GM18511 (cell line): ENCODE data around the gene CYYR1.

Experiments
- ATAC-seq: cut with Tn5 transposase; IDR thresholded peaks from one replicate; pipeline ENCODE4 v1.9.1; 2021; ENCODE audit warnings: mild to moderate bottlenecking, moderate library complexity; ENCODE audit not compliant: unreplicated experiment

The CYYR1 gene

GRCh38 chr21:26572702-26573381 lies at the start of gene CYYR1:
Gene CYYR1, minus strand, starts transcription at chr21:26573286. Its CDS starts 346 bp downstream, at chr21:26572940.
- no peak for ATAC-seq

- ATAC-seq = no peak
These were observed 44.1 kb upstream of the CYYR1 start for GRCh38 chr21:26617176-26617575.

DNA sequence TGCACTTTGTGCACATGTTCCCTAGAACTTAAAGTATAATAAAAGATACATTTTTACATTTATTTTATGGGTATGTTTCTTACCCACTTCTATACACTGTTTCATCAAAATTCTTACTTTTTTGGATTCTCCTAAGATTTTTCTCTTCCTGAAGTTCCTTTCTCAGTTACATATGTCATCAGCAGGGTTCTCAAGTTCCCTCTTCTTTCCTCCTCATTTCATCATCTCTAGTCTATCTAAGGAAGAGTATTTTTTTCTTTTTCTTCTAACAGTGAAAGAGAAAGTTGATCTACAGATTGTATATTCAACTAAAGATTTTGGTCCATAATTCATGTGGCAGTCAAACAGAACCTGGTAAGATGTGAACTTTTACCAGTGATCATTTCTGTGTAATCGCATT lies 41.2 kb upstream of the CYYR1 start:
- no peak for ATAC-seq

GRCh38 chr21:26599261-26599660 lies 26.2 kb upstream of the CYYR1 start:
- no peak for ATAC-seq

- no peak for ATAC-seq
These were observed 24.9 kb upstream of the CYYR1 start for GRCh38 chr21:26597981-26598380.

- ATAC-seq = no peak
These were observed 23.9 kb upstream of the CYYR1 start for GRCh38 chr21:26597031-26597430.

GRCh38 chr21:26595971-26596370 lies 22.9 kb upstream of the CYYR1 start:
- no peak for ATAC-seq

- no peak for ATAC-seq
These were observed 20.7 kb upstream of the CYYR1 start for GRCh38 chr21:26593800-26594199.

DNA sequence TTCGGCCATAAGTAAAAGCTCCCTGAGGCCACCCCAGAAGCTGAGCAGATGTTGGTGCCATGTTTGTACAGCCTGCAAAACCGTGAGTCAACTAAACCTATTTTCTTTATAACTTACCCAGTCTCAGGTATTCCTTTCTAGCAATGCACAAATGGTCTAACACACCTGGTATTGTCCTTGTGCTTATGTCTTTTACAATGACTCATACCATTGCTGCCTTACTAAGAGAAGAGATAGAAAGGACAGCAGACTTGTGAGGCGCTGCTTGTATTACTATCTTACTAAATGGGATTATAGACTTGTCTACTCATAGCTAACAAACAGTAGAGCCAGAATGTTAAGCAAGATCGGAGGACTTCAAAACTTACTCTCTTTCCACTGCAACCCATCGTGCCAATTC lies 18.5 kb upstream of the CYYR1 start:
- no peak for ATAC-seq

DNA sequence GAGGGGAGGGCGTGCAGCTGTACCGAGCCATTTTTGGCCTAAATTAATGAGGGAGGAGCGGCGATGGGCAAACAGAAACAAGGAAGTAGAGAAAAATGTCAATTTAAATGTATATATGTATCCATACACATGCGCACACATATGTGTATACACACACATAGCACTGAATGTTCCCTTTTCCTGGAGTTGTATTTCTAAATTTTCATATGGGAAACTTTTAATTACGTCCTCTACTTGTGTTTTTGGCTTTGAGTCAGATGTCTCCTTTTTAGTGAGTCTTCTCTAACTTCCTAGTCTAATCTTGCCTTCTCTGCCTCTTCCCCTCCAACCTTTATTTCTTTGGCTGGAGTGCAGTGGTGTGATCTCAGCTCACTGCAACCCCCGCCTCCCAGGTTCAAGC lies 15.4 kb upstream of the CYYR1 start:
- no peak for ATAC-seq

GRCh38 chr21:26587736-26588201 lies 14.7 kb upstream of the CYYR1 start:
- ATAC-seq = no peak

GRCh38 chr21:26583769-26584168 lies 10.7 kb upstream of the CYYR1 start:
- ATAC-seq = no peak

DNA sequence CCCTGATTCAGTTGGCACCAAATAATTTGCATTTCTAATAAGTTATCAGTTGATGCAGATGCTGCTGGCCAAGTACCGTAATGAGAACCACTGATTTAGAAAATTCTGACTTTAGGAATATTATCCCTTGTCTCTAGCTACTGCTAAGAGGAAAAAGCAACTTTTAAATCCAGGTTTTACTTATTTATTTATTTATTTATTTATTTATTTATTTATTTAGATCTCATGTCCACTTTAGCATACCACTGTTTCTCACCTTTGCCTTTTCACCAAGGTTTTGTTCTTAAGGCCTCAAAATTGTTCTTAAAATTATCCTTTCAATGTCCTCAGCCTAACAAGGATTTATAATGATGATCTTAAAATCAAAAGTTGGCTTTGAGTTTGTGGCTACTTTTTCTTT lies 8.7 kb upstream of the CYYR1 start:
- no peak for ATAC-seq

- ATAC-seq = no peak
These were observed 897 bp downstream of the CYYR1 start for GRCh38 chr21:26572076-26572701.

DNA sequence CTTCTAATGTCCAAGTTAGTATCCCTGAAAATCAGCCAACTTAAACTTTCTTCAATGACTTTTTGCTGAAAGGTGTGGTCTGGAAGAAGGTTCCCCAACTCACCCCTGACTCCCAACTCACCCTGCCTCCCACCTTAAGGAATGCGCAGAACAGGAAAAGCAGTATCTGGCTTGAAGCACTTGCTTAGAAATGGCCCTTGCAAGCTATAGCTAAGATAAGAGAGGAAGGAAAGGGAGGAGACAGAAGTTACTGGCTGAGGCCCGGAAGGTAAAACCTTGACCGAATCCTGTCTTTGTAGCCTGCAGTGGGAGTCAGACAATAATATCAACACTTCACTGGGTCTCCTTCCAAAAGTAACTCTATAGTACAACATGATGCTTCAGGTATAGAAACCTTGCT lies 2.9 kb downstream of the CYYR1 start:
- ATAC-seq = no peak

- ATAC-seq = no peak
These were observed 7.5 kb downstream of the CYYR1 start for GRCh38 chr21:26565546-26565945.

DNA sequence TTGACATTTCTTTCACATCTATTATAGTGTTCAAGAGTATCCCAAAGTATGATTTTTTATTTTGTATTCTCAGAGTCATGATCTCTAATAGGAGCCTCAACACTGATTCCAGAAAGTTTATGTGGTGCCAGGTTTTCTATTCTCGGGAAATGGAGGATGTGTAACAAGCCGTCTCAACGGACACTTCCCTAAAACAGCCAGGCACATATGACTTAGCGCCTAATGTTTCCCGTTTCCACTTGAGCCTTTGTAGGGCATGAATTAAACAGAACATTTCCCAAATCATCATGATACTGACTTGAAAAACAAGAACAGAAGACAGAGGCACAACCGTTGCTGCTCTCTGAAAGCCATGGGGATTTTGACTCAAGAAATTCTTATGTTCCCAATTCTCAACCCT lies 8.0 kb downstream of the CYYR1 start:
- no peak for ATAC-seq

GRCh38 chr21:26563856-26564503 lies 9.1 kb downstream of the CYYR1 start:
- ATAC-seq = no peak

GRCh38 chr21:26560612-26561011 lies 12.5 kb downstream of the CYYR1 start:
- ATAC-seq = no peak

DNA sequence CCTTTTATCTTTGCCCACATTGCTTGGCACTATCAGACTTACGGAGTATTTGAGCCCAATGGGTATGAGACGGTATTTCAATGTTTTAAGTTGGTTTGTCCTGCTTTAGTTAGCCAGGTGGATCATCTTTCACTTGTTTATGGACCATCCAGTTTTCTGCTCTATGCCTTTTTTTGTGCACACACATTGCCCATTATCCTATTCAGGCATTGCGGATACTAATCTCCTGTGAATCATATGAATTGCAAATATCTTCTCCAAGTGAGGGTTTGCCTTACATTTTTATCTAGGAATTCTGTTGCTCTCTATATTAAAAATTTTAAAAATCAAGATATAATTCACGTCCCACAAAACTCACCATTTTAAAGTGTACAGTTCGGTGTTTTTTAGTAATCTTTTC lies 14.0 kb downstream of the CYYR1 start:
- ATAC-seq = no peak

DNA sequence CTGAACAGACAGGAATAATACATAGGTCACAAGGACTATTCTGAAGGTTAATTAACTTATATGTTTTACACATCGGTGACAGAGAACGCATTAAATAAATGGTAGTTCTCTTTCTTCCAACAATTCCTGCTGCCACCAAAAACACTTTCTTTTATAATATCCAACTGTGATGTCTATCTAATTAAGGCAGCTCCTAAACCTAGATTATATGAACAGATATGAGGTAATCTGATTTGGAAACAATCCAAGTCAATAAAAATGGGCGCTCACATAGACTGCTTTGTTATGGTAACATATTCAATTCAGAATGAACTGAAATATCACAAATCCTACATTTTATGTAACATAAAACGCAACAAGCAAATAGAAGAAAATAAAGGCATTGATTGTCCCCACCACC lies 16.0 kb downstream of the CYYR1 start:
- no peak for ATAC-seq

- ATAC-seq = no peak
These were observed 17.4 kb downstream of the CYYR1 start for GRCh38 chr21:26555540-26556146.
